HG03097 (cell line): ENCODE data around the gene SLC6A3.

Experiments
- ATAC-seq: cut with Tn5 transposase; IDR thresholded peaks from one replicate; pipeline ENCODE4 v1.9.1; 2021; ENCODE audit not compliant: unreplicated experiment, low FRiP score

Gene SLC6A3

GRCh38 chr5:1410156-1411014 lies 34.9 kb downstream of the SLC6A3 start:
- no peak for ATAC-seq

GRCh38 chr5:1409381-1410110 lies 35.7 kb downstream of the SLC6A3 start:
- ATAC-seq = no peak

GRCh38 chr5:1406681-1407640 lies 38.3 kb downstream of the SLC6A3 start:
- ATAC-seq = no peak

- ATAC-seq = no peak
Observed at GRCh38 chr5:1405539-1406530, 39.4 kb downstream of the SLC6A3 start.

- ATAC-seq = no peak
Observed at GRCh38 chr5:1405121-1405520, 40.1 kb downstream of the SLC6A3 start.

GRCh38 chr5:1404062-1404461 lies 41.2 kb downstream of the SLC6A3 start:
- ATAC-seq = no peak

GRCh38 chr5:1402611-1403255 lies 42.5 kb downstream of the SLC6A3 start:
- no peak for ATAC-seq

- ATAC-seq = no peak
Observed at GRCh38 chr5:1401536-1402138, 43.6 kb downstream of the SLC6A3 start.

- ATAC-seq = no peak
Observed at GRCh38 chr5:1400936-1401335, 44.3 kb downstream of the SLC6A3 start.

GRCh38 chr5:1400211-1400855 lies 44.9 kb downstream of the SLC6A3 start:
- ATAC-seq = no peak

- no peak for ATAC-seq
Observed at GRCh38 chr5:1399737-1400136, 45.5 kb downstream of the SLC6A3 start.

GRCh38 chr5:1396293-1396816 lies 48.9 kb downstream of the SLC6A3 start:
- ATAC-seq = no peak

- no peak for ATAC-seq
Observed at GRCh38 chr5:1394881-1395860, 50.1 kb downstream of the SLC6A3 start.

GRCh38 chr5:1393571-1394501 lies 51.4 kb downstream of the SLC6A3 start:
- no peak for ATAC-seq

- ATAC-seq = no peak
Observed at GRCh38 chr5:1392801-1393565, 52.3 kb downstream of the SLC6A3 start.
